HG02678 (cell line): ENCODE results near the gene COX18.

Source experiments
- ATAC-seq: cut with Tn5 transposase; IDR thresholded peaks from one replicate; pipeline ENCODE4 v1.9.1; 2021; ENCODE audit warnings: mild to moderate bottlenecking, moderate library complexity; ENCODE audit not compliant: unreplicated experiment

COX18 gene

GRCh38 chr4:73053974-73054480, 15.5 kb downstream of the COX18 start:
- no peak for ATAC-seq

- no peak for ATAC-seq
Observed at GRCh38 chr4:73053076-73053475, 16.4 kb downstream of the COX18 start.

- no peak for ATAC-seq
Observed at GRCh38 chr4:73051625-73052024, 17.9 kb downstream of the COX18 start.

- no peak for ATAC-seq
Observed at GRCh38 chr4:73045879-73046278, 23.6 kb downstream of the COX18 start.

- no peak for ATAC-seq
Observed at GRCh38 chr4:73037057-73037456, 32.5 kb downstream of the COX18 start.

GRCh38 chr4:73036123-73036522, 33.4 kb downstream of the COX18 start:
- peak; percentile 57 for ATAC-seq

- ATAC-seq: no peak
Observed at GRCh38 chr4:73034896-73035295, 34.6 kb downstream of the COX18 start.

GRCh38 chr4:73028621-73029020, 40.9 kb downstream of the COX18 start:
- no peak for ATAC-seq

- ATAC-seq: peak; percentile 57
Observed at GRCh38 chr4:73021634-73022033, 47.9 kb downstream of the COX18 start.

GRCh38 chr4:73019462-73020047, 50.0 kb downstream of the COX18 start:
- no peak for ATAC-seq

- no peak for ATAC-seq
Observed at GRCh38 chr4:73018595-73018994, 50.9 kb downstream of the COX18 start.

GRCh38 chr4:73013310-73013709, 56.2 kb downstream of the COX18 start:
- no peak for ATAC-seq

- ATAC-seq: no peak
Observed at GRCh38 chr4:73012673-73013072, 56.8 kb downstream of the COX18 start.

- no peak for ATAC-seq
Observed at GRCh38 chr4:73011629-73011985, 57.9 kb downstream of the COX18 start.

- ATAC-seq: no peak
Observed at GRCh38 chr4:73010789-73011628, 58.5 kb downstream of the COX18 start.

GRCh38 chr4:73007526-73008100, 61.9 kb downstream of the COX18 start:
- no peak for ATAC-seq

- ATAC-seq: no peak
Observed at GRCh38 chr4:73006286-73006990, 63.1 kb downstream of the COX18 start.

- ATAC-seq: no peak
Observed at GRCh38 chr4:73005514-73005913, 64.0 kb downstream of the COX18 start.
